GM23338 (cell line): Measurements from ENCODE around the gene PLEKHG5. TPM values are rescaled to one million over a fixed set of nuclear protein-coding genes. Genes with fewer than 3 reads are reported as not detected.

Experiments used
- ATAC-seq: fragments of 200-7000 bp; cut with Tn5 transposase; 3 replicates; pipeline ENCODE4 v1.9.1; 2020
- DNase-seq: peaks from one replicate; pipeline ENCODE4 v3.0.0-alpha.2; 2015; ENCODE audit warnings: low spot score
- H2AFZ ChIP-seq: fragments of 200-600 bp; sonication (generic); 2 replicates; pipeline ENCODE4 v1.8.0; 2016; ENCODE audit warnings: antibody characterized with exemption, mild to moderate bottlenecking, moderate library complexity
- H3F3A ChIP-seq: fragments of 200-600 bp; sonication (generic); replicated peaks from 2 replicates; pipeline ENCODE4 v1.8.0; 2017; ENCODE audit warnings: antibody characterized with exemption, mixed run types, low read depth
- H3K27ac ChIP-seq: fragments of 200-600 bp; sonication (generic); 2 replicates; pipeline ENCODE4 v1.6.1; 2016; ENCODE audit warnings: low read depth
- H3K27me3 ChIP-seq: fragments of 200-600 bp; sonication (generic); 2 replicates; pipeline ENCODE4 v1.8.0; 2016; ENCODE audit warnings: mild to moderate bottlenecking, mixed run types, moderate library complexity; ENCODE audit not compliant: insufficient read depth
- H3K36me3 ChIP-seq: fragments of 200-600 bp; sonication (generic); 2 replicates; pipeline ENCODE4 v1.8.0; 2016; ENCODE audit warnings: mild to moderate bottlenecking; ENCODE audit not compliant: insufficient read depth
- H3K4me1 ChIP-seq: fragments of 200-600 bp; sonication (generic); 2 replicates; pipeline ENCODE4 v1.8.0; 2016; ENCODE audit warnings: mild to moderate bottlenecking, moderate library complexity; ENCODE audit not compliant: insufficient read depth
- H3K4me2 ChIP-seq: fragments of 200-600 bp; sonication (generic); 2 replicates; pipeline ENCODE4 v1.7.1; 2017; ENCODE audit warnings: mixed run types
- H3K4me3 ChIP-seq: fragments of 200-600 bp; sonication (generic); 2 replicates; pipeline ENCODE4 v1.6.1; 2016; ENCODE audit warnings: mixed run types
- H3K79me2 ChIP-seq: fragments of 200-600 bp; sonication (generic); replicated peaks from 2 replicates; pipeline ENCODE4 v1.8.0; 2017; ENCODE audit warnings: mild to moderate bottlenecking; ENCODE audit not compliant: insufficient read depth
- H3K9me2 ChIP-seq: fragments of 200-600 bp; sonication (generic); 2 replicates; pipeline ENCODE4 v1.8.0; 2017; ENCODE audit not compliant: insufficient read depth
- H4K20me1 ChIP-seq: fragments of 200-600 bp; sonication (generic); replicated peaks from 2 replicates; pipeline ENCODE4 v1.8.0; 2017; ENCODE audit warnings: mild to moderate bottlenecking; ENCODE audit not compliant: insufficient read depth
- H3K27ac Mint-ChIP-seq: 2 replicates; pipeline ENCODE4 v1.8.0; 2020; ENCODE audit warnings: inconsistent platforms, mild to moderate bottlenecking, moderate library complexity, mixed read lengths
- H3K27me3 Mint-ChIP-seq: 3 replicates; pipeline ENCODE4 v1.8.0; 2022; ENCODE audit warnings: low read depth, mild to moderate bottlenecking, moderate library complexity, mixed read lengths, inconsistent platforms; ENCODE audit not compliant: insufficient read depth, poor library complexity
- H3K36me3 Mint-ChIP-seq: 3 replicates; pipeline ENCODE4 v1.8.0; 2021; ENCODE audit warnings: low read depth, mild to moderate bottlenecking, inconsistent platforms, moderate library complexity, mixed read lengths
- H3K4me1 Mint-ChIP-seq: 3 replicates; pipeline ENCODE4 v1.8.0; 2020; ENCODE audit warnings: mild to moderate bottlenecking, inconsistent platforms, mixed read lengths
- H3K4me3 Mint-ChIP-seq: 3 replicates; pipeline ENCODE4 v1.8.0; 2021; ENCODE audit warnings: moderate library complexity, mild to moderate bottlenecking, inconsistent platforms, mixed read lengths
- H3K9me3 Mint-ChIP-seq: 3 replicates; pipeline ENCODE4 v1.8.0; 2020; ENCODE audit warnings: moderate library complexity, mild to moderate bottlenecking, inconsistent platforms, mixed read lengths
- CREB1 ChIP-seq: fragments of 250-450 bp; sonication (Bioruptor Pico); IDR thresholded peaks from 2 replicates; pipeline ENCODE4 v1.5.0; 2020; ENCODE audit warnings: low read depth, mild to moderate bottlenecking, moderate library complexity
- ETS1 ChIP-seq: IDR thresholded peaks from 2 replicates; pipeline ENCODE4 v1.6.1; 2016; ENCODE audit warnings: antibody characterized with exemption
- EZH2 ChIP-seq: fragments of 200-600 bp; sonication (generic); IDR thresholded peaks from one replicate; pipeline ENCODE4 v1.8.0; 2017; ENCODE audit warnings: antibody characterized with exemption, mild to moderate bottlenecking, low read depth; ENCODE audit not compliant: unreplicated experiment
- EZH2phosphoT487 ChIP-seq: fragments of 200-600 bp; sonication (generic); IDR thresholded peaks from one replicate; pipeline ENCODE4 v1.8.1; 2018; ENCODE audit warnings: antibody characterized with exemption; ENCODE audit not compliant: unreplicated experiment
- JUNB ChIP-seq: IDR thresholded peaks from one replicate; pipeline ENCODE4 v1.6.1; 2016; ENCODE audit warnings: antibody characterized with exemption; ENCODE audit not compliant: unreplicated experiment
- NANOG ChIP-seq: IDR thresholded peaks from 2 replicates; pipeline ENCODE4 v1.6.1; 2016; ENCODE audit warnings: antibody characterized with exemption, borderline replicate concordance
- POLR2AphosphoS5 ChIP-seq: IDR thresholded peaks from 2 replicates; pipeline ENCODE4 v1.6.1; 2016; ENCODE audit warnings: antibody characterized with exemption, low read depth
- REST ChIP-seq: IDR thresholded peaks from one replicate; pipeline ENCODE4 v1.6.1; 2018; ENCODE audit warnings: antibody characterized with exemption; ENCODE audit not compliant: unreplicated experiment
- STAT1 ChIP-seq: IDR thresholded peaks from one replicate; pipeline ENCODE4 v1.6.1; 2016; ENCODE audit warnings: antibody characterized with exemption; ENCODE audit not compliant: unreplicated experiment
- ZNF331 ChIP-seq: fragments of 250-450 bp; sonication (Bioruptor Pico); IDR thresholded peaks from 2 replicates; pipeline ENCODE4 v1.5.0; 2020; ENCODE audit warnings: low read depth, mild to moderate bottlenecking, moderate library complexity
- ZNF462 ChIP-seq: fragments of 250-450 bp; sonication (Bioruptor Pico); IDR thresholded peaks from 2 replicates; pipeline ENCODE4 v1.5.0; 2020; ENCODE audit warnings: mild to moderate bottlenecking, moderate library complexity
- polyA plus RNA-seq: library from polyadenylated mRNA; unstranded; fragments of >200 nt; fragmentation: Nextera tagmentation; extraction: Ambion mirVana; gene quantifications from 2 replicates; pipeline ENCODE4 v1.2.1, GENCODE V29; 2016
- total RNA-seq: library from RNA; depleted of rRNA; stranded (reverse); fragments of >200 nt; shearing (Covaris generic); gene quantifications from 2 replicates; pipeline ENCODE4 v1.2.3, GENCODE V29; 2014
- TF ChIP-seq, protein P1 (sequence below), 2 experiments: fragments of 200-600 bp in 1 of 2; sonication (generic) in 1 of 2; conservative IDR thresholded peaks; 2 replicates each; pipeline versions ENCODE4 v1.5.1 to v1.6.1; 2016 to 2017; ENCODE audit warnings: antibody characterized with exemption in 2 of 2, low read depth in 2 of 2, mild to moderate bottlenecking in 2 of 2, moderate library complexity in 1 of 2

Gene PLEKHG5
- total and polyA plus RNA-seq, 2 experiments from 2014 or later = 9.0 to 26.4 TPM

DNA sequence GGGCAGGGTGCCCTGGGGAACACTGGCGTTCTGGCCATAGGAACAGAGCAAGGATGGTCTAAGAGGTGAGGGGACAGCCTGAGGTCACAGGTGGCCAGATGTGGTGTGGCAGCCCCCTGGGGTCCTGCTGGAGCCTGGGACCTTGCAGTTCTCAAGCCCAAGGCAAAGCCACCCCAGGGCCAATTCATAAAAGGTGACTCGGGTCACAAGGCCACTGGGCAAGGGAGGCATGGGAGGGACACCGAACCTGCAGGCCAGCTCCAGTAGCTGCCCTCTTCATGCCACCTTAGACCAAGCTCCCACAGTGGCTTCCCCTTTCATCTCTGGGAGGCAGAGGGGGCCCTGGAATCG, 44.8 kb downstream of the PLEKHG5 start:
- peak overlapping the region; percentile 74 for H3K4me3 Mint-ChIP-seq
- Histone ChIP-seq H3K4me3 (peak overlapping the region; percentile 70), H3F3A (peaks cover 4% of the 10 kb centered on the region; the same call in 1 of the 2 replicates), H3K79me2 (no peaks in the 10 kb centered on the region), H3K36me3 (no peaks in the 10 kb centered on the region), H2AFZ (no peak overlapping the region; the same call in 1 of the 2 replicates), H3K4me2 (peak overlapping the region; percentile 84), H3K4me1 (peaks cover 7% of the 10 kb centered on the region; the same call in 1 of the 2 replicates), H3K27me3 (peaks cover 5% of the 10 kb centered on the region; the same call in 1 of the 2 replicates), H4K20me1 (no peaks in the 10 kb centered on the region), H3K9me2 (no peaks in the 10 kb centered on the region), H3K27ac (no peak overlapping the region)
- DNase-seq (no peak), ATAC-seq (no peak)
- no peaks in the 10 kb centered on the region for H3K9me3 Mint-ChIP-seq
- no peaks in the 10 kb centered on the region for H3K36me3 Mint-ChIP-seq
- peaks cover 14% of the 10 kb centered on the region for H3K27me3 Mint-ChIP-seq
- H3K27ac Mint-ChIP-seq = no peak overlapping the region
- TF ChIP-seq ZNF331 (CRISPR knock-in tag) = no peak
- TF ChIP-seq JUNB = no peak
- TF ChIP-seq STAT1 = no peak
- TF ChIP-seq ZNF462 (CRISPR knock-in tag) = no peak
- no peak for TF ChIP-seq EZH2
- TF ChIP-seq POLR2AphosphoS5 = no peak
- TF ChIP-seq CREB1 (CRISPR knock-in tag) = no peak
- no peak for TF ChIP-seq NANOG
- TF ChIP-seq ETS1 = no peak
- TF ChIP-seq EZH2phosphoT487 = no peak
- TF ChIP-seq REST = no peak
- TF ChIP-seq, protein P1, sequence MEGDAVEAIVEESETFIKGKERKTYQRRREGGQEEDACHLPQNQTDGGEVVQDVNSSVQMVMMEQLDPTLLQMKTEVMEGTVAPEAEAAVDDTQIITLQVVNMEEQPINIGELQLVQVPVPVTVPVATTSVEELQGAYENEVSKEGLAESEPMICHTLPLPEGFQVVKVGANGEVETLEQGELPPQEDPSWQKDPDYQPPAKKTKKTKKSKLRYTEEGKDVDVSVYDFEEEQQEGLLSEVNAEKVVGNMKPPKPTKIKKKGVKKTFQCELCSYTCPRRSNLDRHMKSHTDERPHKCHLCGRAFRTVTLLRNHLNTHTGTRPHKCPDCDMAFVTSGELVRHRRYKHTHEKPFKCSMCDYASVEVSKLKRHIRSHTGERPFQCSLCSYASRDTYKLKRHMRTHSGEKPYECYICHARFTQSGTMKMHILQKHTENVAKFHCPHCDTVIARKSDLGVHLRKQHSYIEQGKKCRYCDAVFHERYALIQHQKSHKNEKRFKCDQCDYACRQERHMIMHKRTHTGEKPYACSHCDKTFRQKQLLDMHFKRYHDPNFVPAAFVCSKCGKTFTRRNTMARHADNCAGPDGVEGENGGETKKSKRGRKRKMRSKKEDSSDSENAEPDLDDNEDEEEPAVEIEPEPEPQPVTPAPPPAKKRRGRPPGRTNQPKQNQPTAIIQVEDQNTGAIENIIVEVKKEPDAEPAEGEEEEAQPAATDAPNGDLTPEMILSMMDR (conservative IDR thresholded peaks at IDR 0.05; ENCODE audit: low read depth in 2 of 2) = no peak
- peaks cover 29% of the 10 kb centered on the region for H3K4me1 Mint-ChIP-seq
